Vagina (tissue), 2 donors: ENCODE measurements around the gene REG3G.

Experiments used
- POLR2A ChIP-seq, 2 donors: fragments of 450-650 bp; IDR thresholded peaks; one replicate each; pipeline ENCODE4 v1.6.1; 2017; ENCODE audit warnings: antibody characterized with exemption in 2 of 2, mild to moderate bottlenecking in 2 of 2, moderate library complexity in 2 of 2
- TF ChIP-seq, protein P1 (sequence below), 3 experiments: fragments of 450-650 bp in 2 of 3; fragments of 200-600 bp in 1 of 3; sonication (generic) in 1 of 3; IDR thresholded peaks; one replicate each; pipeline ENCODE4 v1.5.1; 2017 to 2019; ENCODE audit warnings: antibody characterized with exemption in 3 of 3, mild to moderate bottlenecking in 2 of 3, moderate library complexity in 2 of 3

DNA sequence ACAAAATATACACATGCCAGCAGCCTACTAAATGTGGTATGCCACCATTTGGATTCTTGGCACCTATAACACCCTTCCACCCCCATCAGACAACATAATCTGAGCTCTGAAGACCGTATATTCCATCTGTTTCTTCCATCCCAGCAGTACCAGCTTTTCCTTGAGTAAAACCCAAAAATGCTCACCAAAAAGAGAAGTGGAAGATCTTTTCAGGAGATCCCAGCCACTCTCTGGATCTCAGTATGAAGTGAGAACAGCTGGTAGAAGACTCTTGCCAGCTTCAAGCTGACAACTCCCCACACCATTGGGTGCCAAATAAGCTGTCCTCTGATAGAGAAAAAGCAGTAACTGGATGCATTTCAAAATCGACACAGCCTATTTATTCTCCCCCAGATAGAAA is 39.7 kb downstream of the REG3G start:
- no peak for TF ChIP-seq POLR2A (IDR thresholded peaks at IDR 0.05)
- TF ChIP-seq, protein P1, sequence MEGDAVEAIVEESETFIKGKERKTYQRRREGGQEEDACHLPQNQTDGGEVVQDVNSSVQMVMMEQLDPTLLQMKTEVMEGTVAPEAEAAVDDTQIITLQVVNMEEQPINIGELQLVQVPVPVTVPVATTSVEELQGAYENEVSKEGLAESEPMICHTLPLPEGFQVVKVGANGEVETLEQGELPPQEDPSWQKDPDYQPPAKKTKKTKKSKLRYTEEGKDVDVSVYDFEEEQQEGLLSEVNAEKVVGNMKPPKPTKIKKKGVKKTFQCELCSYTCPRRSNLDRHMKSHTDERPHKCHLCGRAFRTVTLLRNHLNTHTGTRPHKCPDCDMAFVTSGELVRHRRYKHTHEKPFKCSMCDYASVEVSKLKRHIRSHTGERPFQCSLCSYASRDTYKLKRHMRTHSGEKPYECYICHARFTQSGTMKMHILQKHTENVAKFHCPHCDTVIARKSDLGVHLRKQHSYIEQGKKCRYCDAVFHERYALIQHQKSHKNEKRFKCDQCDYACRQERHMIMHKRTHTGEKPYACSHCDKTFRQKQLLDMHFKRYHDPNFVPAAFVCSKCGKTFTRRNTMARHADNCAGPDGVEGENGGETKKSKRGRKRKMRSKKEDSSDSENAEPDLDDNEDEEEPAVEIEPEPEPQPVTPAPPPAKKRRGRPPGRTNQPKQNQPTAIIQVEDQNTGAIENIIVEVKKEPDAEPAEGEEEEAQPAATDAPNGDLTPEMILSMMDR (IDR thresholded peaks at IDR 0.05), result no peak
